Measurements from ENCODE around the gene LTV1. TPM values are rescaled to one million over a fixed set of nuclear protein-coding genes. Genes with fewer than 3 reads are reported as not detected.

The LTV1 gene
- total and polyA plus RNA-seq, 9 of the 15 experiments (the other 6 are each of a cell fraction or from before 2014, with no cell fraction given): 57.9 to 162 (median 119) TPM

DNA sequence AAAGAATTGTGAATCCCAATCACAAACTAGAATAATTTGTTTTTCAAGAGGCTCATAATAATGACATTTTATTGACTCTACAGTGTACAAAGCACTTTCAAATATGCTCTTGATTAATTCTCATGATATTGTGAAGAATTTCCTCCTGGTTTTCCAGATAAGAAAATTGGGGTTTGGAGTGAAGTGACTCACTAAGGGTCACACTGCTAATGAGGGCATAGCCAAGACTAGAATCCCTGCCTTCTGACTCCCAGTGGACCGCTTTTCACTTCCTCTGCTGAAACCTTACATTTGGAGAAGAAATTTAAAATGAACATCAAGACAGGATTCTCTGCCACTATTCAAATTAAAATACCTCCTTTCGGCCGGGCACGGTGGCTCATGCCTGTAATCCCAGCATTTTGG, 38.3 kb upstream of the LTV1 start (continued):
- TF ChIP-seq, protein P1, sequence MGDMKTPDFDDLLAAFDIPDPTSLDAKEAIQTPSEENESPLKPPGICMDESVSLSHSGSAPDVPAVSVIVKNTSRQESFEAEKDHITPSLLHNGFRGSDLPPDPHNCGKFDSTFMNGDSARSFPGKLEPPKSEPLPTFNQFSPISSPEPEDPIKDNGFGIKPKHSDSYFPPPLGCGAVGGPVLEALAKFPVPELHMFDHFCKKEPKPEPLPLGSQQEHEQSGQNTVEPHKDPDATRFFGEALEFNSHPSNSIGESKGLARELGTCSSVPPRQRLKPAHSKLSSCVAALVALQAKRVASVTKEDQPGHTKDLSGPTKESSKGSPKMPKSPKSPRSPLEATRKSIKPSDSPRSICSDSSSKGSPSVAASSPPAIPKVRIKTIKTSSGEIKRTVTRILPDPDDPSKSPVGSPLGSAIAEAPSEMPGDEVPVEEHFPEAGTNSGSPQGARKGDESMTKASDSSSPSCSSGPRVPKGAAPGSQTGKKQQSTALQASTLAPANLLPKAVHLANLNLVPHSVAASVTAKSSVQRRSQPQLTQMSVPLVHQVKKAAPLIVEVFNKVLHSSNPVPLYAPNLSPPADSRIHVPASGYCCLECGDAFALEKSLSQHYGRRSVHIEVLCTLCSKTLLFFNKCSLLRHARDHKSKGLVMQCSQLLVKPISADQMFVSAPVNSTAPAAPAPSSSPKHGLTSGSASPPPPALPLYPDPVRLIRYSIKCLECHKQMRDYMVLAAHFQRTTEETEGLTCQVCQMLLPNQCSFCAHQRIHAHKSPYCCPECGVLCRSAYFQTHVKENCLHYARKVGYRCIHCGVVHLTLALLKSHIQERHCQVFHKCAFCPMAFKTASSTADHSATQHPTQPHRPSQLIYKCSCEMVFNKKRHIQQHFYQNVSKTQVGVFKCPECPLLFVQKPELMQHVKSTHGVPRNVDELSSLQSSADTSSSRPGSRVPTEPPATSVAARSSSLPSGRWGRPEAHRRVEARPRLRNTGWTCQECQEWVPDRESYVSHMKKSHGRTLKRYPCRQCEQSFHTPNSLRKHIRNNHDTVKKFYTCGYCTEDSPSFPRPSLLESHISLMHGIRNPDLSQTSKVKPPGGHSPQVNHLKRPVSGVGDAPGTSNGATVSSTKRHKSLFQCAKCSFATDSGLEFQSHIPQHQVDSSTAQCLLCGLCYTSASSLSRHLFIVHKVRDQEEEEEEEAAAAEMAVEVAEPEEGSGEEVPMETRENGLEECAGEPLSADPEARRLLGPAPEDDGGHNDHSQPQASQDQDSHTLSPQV (IDR thresholded peaks at IDR 0.05): peak; percentile 14
- peak; percentile 58 for TF ChIP-seq SOX6 (IDR thresholded peaks at IDR 0.05)
- peak; percentile 38; the same call in 1 of the 2 replicates for TF ChIP-seq CREM (IDR thresholded peaks at IDR 0.05; ENCODE audit: low read depth)
- no peak for TF ChIP-seq ZFP30 (CRISPR knock-in tag; IDR thresholded peaks at IDR 0.05; ENCODE audit: borderline replicate concordance)
- TF ChIP-seq, protein P2, sequence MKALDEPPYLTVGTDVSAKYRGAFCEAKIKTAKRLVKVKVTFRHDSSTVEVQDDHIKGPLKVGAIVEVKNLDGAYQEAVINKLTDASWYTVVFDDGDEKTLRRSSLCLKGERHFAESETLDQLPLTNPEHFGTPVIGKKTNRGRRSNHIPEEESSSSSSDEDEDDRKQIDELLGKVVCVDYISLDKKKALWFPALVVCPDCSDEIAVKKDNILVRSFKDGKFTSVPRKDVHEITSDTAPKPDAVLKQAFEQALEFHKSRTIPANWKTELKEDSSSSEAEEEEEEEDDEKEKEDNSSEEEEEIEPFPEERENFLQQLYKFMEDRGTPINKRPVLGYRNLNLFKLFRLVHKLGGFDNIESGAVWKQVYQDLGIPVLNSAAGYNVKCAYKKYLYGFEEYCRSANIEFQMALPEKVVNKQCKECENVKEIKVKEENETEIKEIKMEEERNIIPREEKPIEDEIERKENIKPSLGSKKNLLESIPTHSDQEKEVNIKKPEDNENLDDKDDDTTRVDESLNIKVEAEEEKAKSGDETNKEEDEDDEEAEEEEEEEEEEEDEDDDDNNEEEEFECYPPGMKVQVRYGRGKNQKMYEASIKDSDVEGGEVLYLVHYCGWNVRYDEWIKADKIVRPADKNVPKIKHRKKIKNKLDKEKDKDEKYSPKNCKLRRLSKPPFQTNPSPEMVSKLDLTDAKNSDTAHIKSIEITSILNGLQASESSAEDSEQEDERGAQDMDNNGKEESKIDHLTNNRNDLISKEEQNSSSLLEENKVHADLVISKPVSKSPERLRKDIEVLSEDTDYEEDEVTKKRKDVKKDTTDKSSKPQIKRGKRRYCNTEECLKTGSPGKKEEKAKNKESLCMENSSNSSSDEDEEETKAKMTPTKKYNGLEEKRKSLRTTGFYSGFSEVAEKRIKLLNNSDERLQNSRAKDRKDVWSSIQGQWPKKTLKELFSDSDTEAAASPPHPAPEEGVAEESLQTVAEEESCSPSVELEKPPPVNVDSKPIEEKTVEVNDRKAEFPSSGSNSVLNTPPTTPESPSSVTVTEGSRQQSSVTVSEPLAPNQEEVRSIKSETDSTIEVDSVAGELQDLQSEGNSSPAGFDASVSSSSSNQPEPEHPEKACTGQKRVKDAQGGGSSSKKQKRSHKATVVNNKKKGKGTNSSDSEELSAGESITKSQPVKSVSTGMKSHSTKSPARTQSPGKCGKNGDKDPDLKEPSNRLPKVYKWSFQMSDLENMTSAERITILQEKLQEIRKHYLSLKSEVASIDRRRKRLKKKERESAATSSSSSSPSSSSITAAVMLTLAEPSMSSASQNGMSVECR (CRISPR knock-in tag; IDR thresholded peaks at IDR 0.05): no peak
- TF ChIP-seq LEF1 (IDR thresholded peaks at IDR 0.05): peak; percentile 77
- TF ChIP-seq MXI1 (IDR thresholded peaks at IDR 0.05; ENCODE audit: low read depth, low read length): no peak
- TF ChIP-seq CTBP1 (IDR thresholded peaks at IDR 0.05; ENCODE audit: borderline replicate concordance): no peak
- TF ChIP-seq BRD9 (IDR thresholded peaks at IDR 0.05; ENCODE audit: low read depth, partially characterized antibody): peak; percentile 25
- TF ChIP-seq TEAD4 (IDR thresholded peaks at IDR 0.05; ENCODE audit: low read length): peak; percentile 96
- no peak for TF ChIP-seq TEAD4 (CRISPR knock-in tag; IDR thresholded peaks at IDR 0.05; ENCODE audit: borderline replicate concordance)
- TF ChIP-seq NCOA2 (IDR thresholded peaks at IDR 0.05; ENCODE audit: partially characterized antibody in 2 of 2): peak in 1 of 2 experiments; percentile 54
- TF ChIP-seq ATF7 (IDR thresholded peaks at IDR 0.05): peak; percentile 0; the same call in 1 of the 2 replicates
- no peak for TF ChIP-seq ZNF184 (CRISPR knock-in tag; IDR thresholded peaks at IDR 0.05)
- no peak for TF ChIP-seq CHD1 (IDR thresholded peaks at IDR 0.05; ENCODE audit: low read length)
- peak; percentile 87 for TF ChIP-seq SPI1 (IDR thresholded peaks at IDR 0.05; ENCODE audit: borderline replicate concordance, low read depth, low read length)
- TF ChIP-seq, protein P3, sequence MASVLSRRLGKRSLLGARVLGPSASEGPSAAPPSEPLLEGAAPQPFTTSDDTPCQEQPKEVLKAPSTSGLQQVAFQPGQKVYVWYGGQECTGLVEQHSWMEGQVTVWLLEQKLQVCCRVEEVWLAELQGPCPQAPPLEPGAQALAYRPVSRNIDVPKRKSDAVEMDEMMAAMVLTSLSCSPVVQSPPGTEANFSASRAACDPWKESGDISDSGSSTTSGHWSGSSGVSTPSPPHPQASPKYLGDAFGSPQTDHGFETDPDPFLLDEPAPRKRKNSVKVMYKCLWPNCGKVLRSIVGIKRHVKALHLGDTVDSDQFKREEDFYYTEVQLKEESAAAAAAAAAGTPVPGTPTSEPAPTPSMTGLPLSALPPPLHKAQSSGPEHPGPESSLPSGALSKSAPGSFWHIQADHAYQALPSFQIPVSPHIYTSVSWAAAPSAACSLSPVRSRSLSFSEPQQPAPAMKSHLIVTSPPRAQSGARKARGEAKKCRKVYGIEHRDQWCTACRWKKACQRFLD (CRISPR knock-in tag; IDR thresholded peaks at IDR 0.05): 0 out of 2 replicates have a peak, but pooled peaks have one; percentile 23
- TF ChIP-seq PCBP2 (IDR thresholded peaks at IDR 0.05; ENCODE audit: low read depth, low read length, poor library complexity, severe bottlenecking): no peak
- no peak for TF ChIP-seq KLF16 (IDR thresholded peaks at IDR 0.05)
- TF ChIP-seq, protein P4, sequence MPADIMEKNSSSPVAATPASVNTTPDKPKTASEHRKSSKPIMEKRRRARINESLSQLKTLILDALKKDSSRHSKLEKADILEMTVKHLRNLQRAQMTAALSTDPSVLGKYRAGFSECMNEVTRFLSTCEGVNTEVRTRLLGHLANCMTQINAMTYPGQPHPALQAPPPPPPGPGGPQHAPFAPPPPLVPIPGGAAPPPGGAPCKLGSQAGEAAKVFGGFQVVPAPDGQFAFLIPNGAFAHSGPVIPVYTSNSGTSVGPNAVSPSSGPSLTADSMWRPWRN (IDR thresholded peaks at IDR 0.05; ENCODE audit: low read depth): peak; percentile 56; the same call in 1 of the 2 replicates
